MCF 10A (cell line): ENCODE data around the gene OPTC. TPM values are rescaled to one million over a fixed set of nuclear protein-coding genes. Genes with fewer than 3 reads are reported as not detected.

Experiments
- BruUV-seq: library from RNA; stranded (reverse); fragments of 400-500 nt; replicated peaks from 2 replicates; lab custom pipeline; 2021; lab: Mats Ljungman, UMichigan
- CTCF ChIA-PET: fragments of 300-600 bp; sonication (Branson Sonifier 250); formaldehyde crosslinking; extraction: SDS; loops from one replicate; lab custom pipeline; 2021; ENCODE audit warnings: antibody characterized with exemption, inconsistent platforms; lab: Yijun Ruan, JAX
- POLR2A ChIA-PET: fragments of 300-600, 350-650 bp; sonication (Branson Sonifier 250); formaldehyde crosslinking; extraction: SDS; loops from one replicate; lab custom pipeline; 2020; ENCODE audit warnings: antibody characterized with exemption, inconsistent platforms; lab: Yijun Ruan, JAX
- DNase-seq: peaks from one replicate; pipeline ENCODE4 v3.0.0-alpha.2; 2018; ENCODE audit not compliant: unreplicated experiment
- H3K27ac Mint-ChIP-seq: one replicate; pipeline ENCODE4 v1.8.0; 2022; ENCODE audit warnings: mild to moderate bottlenecking, low read depth, mixed read lengths; ENCODE audit not compliant: unreplicated experiment
- H3K27me3 Mint-ChIP-seq: one replicate; pipeline ENCODE4 v1.8.0; 2022; ENCODE audit warnings: mixed read lengths; ENCODE audit not compliant: insufficient read depth, unreplicated experiment
- H3K36me3 Mint-ChIP-seq: one replicate; pipeline ENCODE4 v1.8.0; 2022; ENCODE audit warnings: mild to moderate bottlenecking, moderate library complexity, mixed read lengths; ENCODE audit not compliant: insufficient read depth, unreplicated experiment
- H3K4me1 Mint-ChIP-seq: one replicate; pipeline ENCODE4 v1.8.0; 2022; ENCODE audit warnings: mixed read lengths; ENCODE audit not compliant: insufficient read depth, unreplicated experiment
- H3K4me3 Mint-ChIP-seq: one replicate; pipeline ENCODE4 v1.8.0; 2022; ENCODE audit warnings: mild to moderate bottlenecking, moderate library complexity, mixed read lengths; ENCODE audit not compliant: unreplicated experiment
- H3K9me3 Mint-ChIP-seq: one replicate; pipeline ENCODE4 v1.8.0; 2022; ENCODE audit warnings: mixed read lengths; ENCODE audit not compliant: unreplicated experiment
- intact Hi-C: fragments of 100-400 bp; cut with micrococcal nuclease; formaldehyde crosslinking; loops from 2 replicates; pipeline ENCODE4 v1.14.1; 2022
- total RNA-seq: library from RNA; stranded (reverse); gene quantifications from 2 replicates; pipeline ENCODE4 v1.2.3, GENCODE V29; 2022
- TF ChIP-seq, protein P1 (sequence below): fragments of 200-600 bp; IDR thresholded peaks from one replicate; pipeline ENCODE4 v1.8.0; 2022; ENCODE audit warnings: antibody characterized with exemption, mild to moderate bottlenecking; ENCODE audit not compliant: unreplicated experiment

The OPTC gene
- total RNA-seq, 1 experiment from 2014 or later: not detected

DNA sequence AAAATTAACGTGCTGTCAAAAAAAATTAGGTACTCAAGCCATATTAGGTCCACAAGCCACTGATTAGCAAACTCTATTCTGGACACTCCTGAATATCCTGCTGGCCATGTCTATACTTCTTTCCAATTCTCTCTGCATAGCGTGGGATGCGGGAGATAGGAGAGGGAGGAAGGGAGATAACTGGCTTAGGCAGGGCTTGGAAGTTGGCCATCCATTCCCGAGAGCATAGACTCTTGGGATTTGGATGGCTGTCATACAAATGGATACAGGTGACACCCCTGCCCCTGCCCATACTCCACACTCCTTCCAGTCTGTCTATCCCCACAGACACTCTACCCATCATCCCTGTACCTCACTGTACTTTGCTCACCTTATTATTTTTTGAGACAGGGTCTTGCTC is 20.7 kb upstream of the OPTC start:
- no peak overlapping the region for H3K4me3 Mint-ChIP-seq
- peaks cover 55% of the 10 kb centered on the region for H3K27me3 Mint-ChIP-seq
- ChIA-PET POLR2A (interaction anchor here (0.7 kb wide), 2 partner anchors 26 to 324 kb away, joined by 3 read pairs; no protein-coding TSS in a partner anchor), CTCF (interaction anchor here (0.6 to 38.6 kb wide), 6 partner anchors 9 to 332 kb away, joined by 3 to 981 read pairs (median 4); no protein-coding TSS in a partner anchor)
- H3K4me1 Mint-ChIP-seq: peaks cover 5% of the 10 kb centered on the region
- no peaks in the 10 kb centered on the region for H3K36me3 Mint-ChIP-seq
- TF ChIP-seq, protein P1, sequence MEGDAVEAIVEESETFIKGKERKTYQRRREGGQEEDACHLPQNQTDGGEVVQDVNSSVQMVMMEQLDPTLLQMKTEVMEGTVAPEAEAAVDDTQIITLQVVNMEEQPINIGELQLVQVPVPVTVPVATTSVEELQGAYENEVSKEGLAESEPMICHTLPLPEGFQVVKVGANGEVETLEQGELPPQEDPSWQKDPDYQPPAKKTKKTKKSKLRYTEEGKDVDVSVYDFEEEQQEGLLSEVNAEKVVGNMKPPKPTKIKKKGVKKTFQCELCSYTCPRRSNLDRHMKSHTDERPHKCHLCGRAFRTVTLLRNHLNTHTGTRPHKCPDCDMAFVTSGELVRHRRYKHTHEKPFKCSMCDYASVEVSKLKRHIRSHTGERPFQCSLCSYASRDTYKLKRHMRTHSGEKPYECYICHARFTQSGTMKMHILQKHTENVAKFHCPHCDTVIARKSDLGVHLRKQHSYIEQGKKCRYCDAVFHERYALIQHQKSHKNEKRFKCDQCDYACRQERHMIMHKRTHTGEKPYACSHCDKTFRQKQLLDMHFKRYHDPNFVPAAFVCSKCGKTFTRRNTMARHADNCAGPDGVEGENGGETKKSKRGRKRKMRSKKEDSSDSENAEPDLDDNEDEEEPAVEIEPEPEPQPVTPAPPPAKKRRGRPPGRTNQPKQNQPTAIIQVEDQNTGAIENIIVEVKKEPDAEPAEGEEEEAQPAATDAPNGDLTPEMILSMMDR: no peak
- intact Hi-C loops: no loop called here
- H3K9me3 Mint-ChIP-seq: no peaks in the 10 kb centered on the region
- H3K27ac Mint-ChIP-seq: no peak overlapping the region
- no peak for DNase-seq
- BruUV-seq: no TSS peak

- no peak for DNase-seq
- H3K27me3 Mint-ChIP-seq: peaks cover 55% of the 10 kb centered on the region
- TF ChIP-seq, protein P1: no peak
- BruUV-seq: no TSS peak
- H3K27ac Mint-ChIP-seq: no peak overlapping the region
- ChIA-PET POLR2A (no interaction called here), CTCF (interaction anchor here (0.6 to 38.6 kb wide), 6 partner anchors 9 to 333 kb away, joined by 3 to 981 read pairs (median 4); no protein-coding TSS in a partner anchor)
- H3K4me1 Mint-ChIP-seq: peaks cover 5% of the 10 kb centered on the region
- H3K4me3 Mint-ChIP-seq: no peak overlapping the region
- H3K36me3 Mint-ChIP-seq: no peaks in the 10 kb centered on the region
- intact Hi-C loops: no loop called here
- H3K9me3 Mint-ChIP-seq: no peaks in the 10 kb centered on the region
Measured at GRCh38 chr1:203473781-203474305, 20.1 kb upstream of the OPTC start.

GRCh38 chr1:203475012-203475981 is 18.7 kb upstream of the OPTC start, which contains the start of gene PRELP:
TSS of gene PRELP (plus strand) at chr1:203475806. CDS start at chr1:203483185, 7,379 bp downstream.
- H3K27ac Mint-ChIP-seq: no peak within 1 kb of the TSS
- H3K27me3 Mint-ChIP-seq: peaks cover 55% of the 10 kb centered on the region
- CTCF ChIA-PET: interaction anchor here (0.6 to 38.6 kb wide), 13 partner anchors 10 to 227 kb away, joined by 3 to 981 read pairs (median 3); no protein-coding TSS in a partner anchor

More at GRCh38 chr1:203475012-203475981, 18.7 kb upstream of the OPTC start, which contains the start of gene PRELP:
- POLR2A ChIA-PET: interaction anchor here (1.3 kb wide), 1 partner anchor 9 kb away, joined by 3 read pairs; no protein-coding TSS in a partner anchor
- Mint-ChIP-seq H3K9me3 (no peaks in the 10 kb centered on the region), H3K36me3 (no peaks in the 10 kb centered on the region), H3K4me1 (peaks cover 9% of the 10 kb centered on the region), H3K4me3 (no peak within 1 kb of the TSS)
- intact Hi-C loops: no loop called here
- TF ChIP-seq, protein P1: no peak
- DNase-seq: peak; percentile 25
- no TSS peak for BruUV-seq
